Esophagus muscularis mucosa (tissue), 4 donors: ENCODE measurements around the gene ERBB4. TPM values are rescaled to one million over a fixed set of nuclear protein-coding genes. Genes with fewer than 3 reads are reported as not detected.

Experiments used
- DNase-seq: peaks from one replicate; pipeline ENCODE4 v3.0.0-alpha.2; 2017; ENCODE audit errors: extremely low spot score
- H3K27ac ChIP-seq, 4 donors: fragments of 200-600 bp; sonication (generic); replicated peaks in 1 of 4; 1 replicate in 3 of 4; 2 replicates in 1 of 4; pipeline ENCODE4 v1.5.1; 2016 to 2019; ENCODE audit warnings: mild to moderate bottlenecking in 1 of 4
- H3K27me3 ChIP-seq, 4 donors: fragments of 200-600 bp; sonication (generic); one replicate each; pipeline versions ENCODE4 v1.5.1 to v1.6.0; 2016 to 2019
- H3K36me3 ChIP-seq, 4 donors: fragments of 200-600 bp; sonication (generic); one replicate each; pipeline ENCODE4 v1.5.1; 2016 to 2019
- H3K4me1 ChIP-seq, 4 donors: fragments of 200-600 bp; sonication (generic); one replicate each; pipeline ENCODE4 v1.5.1; 2016 to 2019
- H3K4me3 ChIP-seq, 4 donors: fragments of 200-600 bp; sonication (generic); 1 replicate in 2 of 4; 2 replicates in 2 of 4; pipeline ENCODE4 v1.5.1; 2016 to 2019; ENCODE audit warnings: mild to moderate bottlenecking in 4 of 4, moderate library complexity in 1 of 4
- H3K9me3 ChIP-seq, 4 donors: fragments of 200-600 bp; sonication (generic); 1 replicate in 3 of 4; 2 replicates in 1 of 4; pipeline ENCODE4 v1.5.1; 2016 to 2019
- CTCF ChIP-seq, 3 experiments: fragments of 200-600 bp in 2 of 3; fragments of 450-650 bp in 1 of 3; sonication (generic) in 2 of 3; IDR thresholded peaks; one replicate each; pipeline ENCODE4 v1.5.1; 2017 to 2019; ENCODE audit warnings: antibody characterized with exemption in 3 of 3, mild to moderate bottlenecking in 2 of 3, moderate library complexity in 1 of 3
- EP300 ChIP-seq: sonication (generic); formaldehyde crosslinking; IDR thresholded peaks from one replicate; pipeline ENCODE4 v1.6.1; 2017; ENCODE audit warnings: antibody characterized with exemption
- POLR2A ChIP-seq: fragments of 450-650 bp; IDR thresholded peaks from one replicate; pipeline ENCODE4 v1.6.1; 2017; ENCODE audit warnings: antibody characterized with exemption, moderate library complexity, mild to moderate bottlenecking, low read depth
- POLR2AphosphoS5 ChIP-seq, 2 donors: sonication (generic); formaldehyde crosslinking; IDR thresholded peaks; one replicate each; pipeline ENCODE4 v1.6.1; 2017; ENCODE audit warnings: antibody characterized with exemption in 2 of 2
- WGBS: methylation state at CpG from one replicate; pipeline ENCODE4 v1.1.5; 2018; 5-methylcytosine and 5-hydroxymethylcytosine counted together
- intact Hi-C: fragments of 100-400 bp; cut with DNase I; formaldehyde crosslinking; loops from one replicate; pipeline ENCODE4 v1.15.1; 2023
- total RNA-seq, 4 donors: library from RNA; depleted of rRNA; stranded (reverse); fragments of >200 nt; gene quantifications; one replicate each; pipeline versions ENCODE4 v1.1.0 to v1.2.1, GENCODE V29; 2016

The ERBB4 gene
- total RNA-seq, 4 donors from 2014 or later: under 0.01 to 0.19 (median 0.17) TPM

- TF ChIP-seq EP300: no peak
- no peak for TF ChIP-seq CTCF (IDR thresholded peaks at IDR 0.05)
- no peak for TF ChIP-seq POLR2AphosphoS5 (IDR thresholded peaks at IDR 0.05)
- no peak for TF ChIP-seq POLR2A
- no peak for DNase-seq
- Histone ChIP-seq H3K4me1 (no peaks in the 10 kb centered on the region), H3K9me3 (peaks cover 0 to 6% (median 0%) of the 10 kb centered on the region in 4 donors), H3K4me3 (no peak overlapping the region), H3K27me3 (no peaks in the 10 kb centered on the region), H3K36me3 (no peaks in the 10 kb centered on the region), H3K27ac (no peak overlapping the region)
- 75% methylated on average over 1 of the region's 1 CpG for WGBS
- intact Hi-C loops: no loop called here
Observed at GRCh38 chr2:212423089-212423488, 115.5 kb downstream of the ERBB4 start.

GRCh38 chr2:212421556-212422334 lies 116.9 kb downstream of the ERBB4 start:
- no peak for DNase-seq
- TF ChIP-seq POLR2AphosphoS5 (IDR thresholded peaks at IDR 0.05): no peak
- TF ChIP-seq POLR2A: no peak
- no peak for TF ChIP-seq EP300
- TF ChIP-seq CTCF (IDR thresholded peaks at IDR 0.05): no peak
- H3K36me3 ChIP-seq: no peaks in the 10 kb centered on the region
- no peak overlapping the region for H3K4me3 ChIP-seq
- H3K27ac ChIP-seq: no peak overlapping the region
- no peaks in the 10 kb centered on the region for H3K27me3 ChIP-seq
- no peaks in the 10 kb centered on the region for H3K4me1 ChIP-seq
- intact Hi-C loops: no loop called here
- H3K9me3 ChIP-seq: peaks cover 0 to 6% (median 0%) of the 10 kb centered on the region in 4 donors
- 77% methylated on average over 4 of the region's 4 CpGs for WGBS

- Histone ChIP-seq H3K36me3 (no peaks in the 10 kb centered on the region), H3K27ac (no peak overlapping the region), H3K4me1 (no peaks in the 10 kb centered on the region), H3K9me3 (no peaks in the 10 kb centered on the region), H3K4me3 (no peak overlapping the region), H3K27me3 (no peaks in the 10 kb centered on the region)
- TF ChIP-seq POLR2A (no peak), CTCF (IDR thresholded peaks at IDR 0.05) (no peak), EP300 (no peak), POLR2AphosphoS5 (IDR thresholded peaks at IDR 0.05) (no peak)
- intact Hi-C loops: no loop called here
- 87% methylated on average over 3 of the region's 3 CpGs for WGBS
- no peak for DNase-seq
Observed at GRCh38 chr2:212416086-212416485, 122.5 kb downstream of the ERBB4 start.

- H3K36me3 ChIP-seq: no peaks in the 10 kb centered on the region
- TF ChIP-seq POLR2AphosphoS5 (IDR thresholded peaks at IDR 0.05) (no peak), EP300 (no peak), POLR2A (no peak), CTCF (IDR thresholded peaks at IDR 0.05) (no peak)
- no peaks in the 10 kb centered on the region for H3K9me3 ChIP-seq
- intact Hi-C loops: no loop called here
- H3K4me1 ChIP-seq: no peaks in the 10 kb centered on the region
- no peak for DNase-seq
- no peaks in the 10 kb centered on the region for H3K27me3 ChIP-seq
- 66% methylated on average over 4 of the region's 4 CpGs for WGBS
- no peak overlapping the region for H3K4me3 ChIP-seq
- no peak overlapping the region for H3K27ac ChIP-seq
Observed at GRCh38 chr2:212414767-212415211, 123.8 kb downstream of the ERBB4 start.

- TF ChIP-seq EP300: no peak
- no peak for TF ChIP-seq CTCF (IDR thresholded peaks at IDR 0.05)
- no peak for TF ChIP-seq POLR2A
- no peak for TF ChIP-seq POLR2AphosphoS5 (IDR thresholded peaks at IDR 0.05)
- Histone ChIP-seq H3K9me3 (no peaks in the 10 kb centered on the region), H3K4me3 (no peak overlapping the region), H3K36me3 (no peaks in the 10 kb centered on the region), H3K27me3 (no peaks in the 10 kb centered on the region), H3K27ac (no peak overlapping the region), H3K4me1 (no peaks in the 10 kb centered on the region)
- no peak for DNase-seq
- intact Hi-C loops: no loop called here
- WGBS: 33% methylated on average over 1 of the region's 1 CpG
Observed at GRCh38 chr2:212409560-212409959, 129.0 kb downstream of the ERBB4 start.
